Activated B cell treated with CpG ODN at 0.5 μM for 24 hours (primary cell): ENCODE data around the gene ARRDC1. TPM values are rescaled to one million over a fixed set of nuclear protein-coding genes. Genes with fewer than 3 reads are reported as not detected.
A peak's percentile ranks its signal among the peaks of the same experiment; 100 is the strongest.

Experiments
- ATAC-seq: fragments of 200-7000 bp; cut with Tn5 transposase; one replicate; pipeline ENCODE4 v1.10.0; 2021; ENCODE audit warnings: low read depth, mild to moderate bottlenecking, moderate library complexity
- CTCF ChIA-PET: fragments of 350-600 bp; sonication (Branson Sonifier 250); formaldehyde crosslinking; loops from one replicate; lab custom pipeline; 2021; ENCODE audit warnings: antibody characterized with exemption; lab: Charles Lee
- POLR2A ChIA-PET: fragments of 350-600 bp; sonication (Branson Sonifier 250); formaldehyde crosslinking; loops from one replicate; lab custom pipeline; 2021; ENCODE audit warnings: antibody characterized with exemption; lab: Charles Lee
- DNase-seq: peaks from one replicate; pipeline ENCODE4 v3.0.0; 2022
- H3K27ac Mint-ChIP-seq: one replicate; pipeline ENCODE4 v1.8.0; 2020; ENCODE audit warnings: mixed read lengths
- H3K27me3 Mint-ChIP-seq: one replicate; pipeline ENCODE4 v1.8.0; 2021; ENCODE audit warnings: mixed read lengths
- H3K36me3 Mint-ChIP-seq: one replicate; pipeline ENCODE4 v1.8.0; 2021; ENCODE audit warnings: low read depth, mixed read lengths
- H3K4me1 Mint-ChIP-seq: one replicate; pipeline ENCODE4 v1.8.0; 2021; ENCODE audit warnings: mixed read lengths
- H3K4me3 Mint-ChIP-seq: one replicate; pipeline ENCODE4 v1.8.0; 2020; ENCODE audit warnings: mild to moderate bottlenecking, mixed read lengths
- H3K9me3 Mint-ChIP-seq: one replicate; pipeline ENCODE4 v1.8.0; 2020; ENCODE audit warnings: mixed read lengths
- intact Hi-C: fragments of 100-400 bp; cut with micrococcal nuclease; formaldehyde crosslinking; loops from one replicate; pipeline ENCODE4 v1.15.1; 2024
- total RNA-seq: library from RNA; stranded (reverse); gene quantifications from 2 replicates; pipeline ENCODE4 v1.2.3, GENCODE V29; 2022
- TF ChIP-seq, protein P1 (sequence below): fragments of 200-600 bp; IDR thresholded peaks from one replicate; pipeline ENCODE4 v1.8.0; 2022; ENCODE audit warnings: antibody characterized with exemption, mild to moderate bottlenecking

The ARRDC1 gene
- total RNA-seq, 1 donor from 2014 or later = 58.3 TPM

DNA sequence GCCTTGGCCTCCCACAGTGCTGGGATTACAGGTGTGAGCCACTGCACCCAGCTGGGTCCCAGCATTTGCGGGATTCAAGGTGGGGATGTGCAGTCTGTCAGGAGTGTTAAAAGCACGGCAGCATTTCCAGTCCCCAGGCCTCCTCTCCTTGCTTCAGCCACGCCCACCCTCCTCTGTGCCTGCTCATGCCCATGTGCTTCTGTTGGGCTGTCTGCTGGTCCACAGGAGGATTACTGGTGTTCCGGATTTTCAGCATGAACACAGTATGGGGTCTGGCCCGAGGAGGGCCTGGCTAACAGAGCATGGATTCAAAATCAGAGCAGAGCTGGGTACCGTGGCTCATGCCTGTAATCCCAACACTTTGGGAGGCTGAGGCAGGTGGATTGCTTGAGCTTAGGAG lies 5.5 kb downstream of the ARRDC1 start:
- Mint-ChIP-seq H3K27ac (no peak overlapping the region), H3K4me1 (peaks cover 33% of the 10 kb centered on the region), H3K27me3 (no peaks in the 10 kb centered on the region), H3K9me3 (no peaks in the 10 kb centered on the region), H3K4me3 (no peak overlapping the region), H3K36me3 (peaks cover 15% of the 10 kb centered on the region)
- no peak for DNase-seq
- ChIA-PET CTCF (no interaction called here), POLR2A (interaction anchor here (0.7 kb wide), 1 partner anchor 183 kb away, joined by 4 read pairs; no protein-coding TSS in a partner anchor)
- intact Hi-C loops = no loop called here
- ATAC-seq = no peak
- TF ChIP-seq, protein P1, sequence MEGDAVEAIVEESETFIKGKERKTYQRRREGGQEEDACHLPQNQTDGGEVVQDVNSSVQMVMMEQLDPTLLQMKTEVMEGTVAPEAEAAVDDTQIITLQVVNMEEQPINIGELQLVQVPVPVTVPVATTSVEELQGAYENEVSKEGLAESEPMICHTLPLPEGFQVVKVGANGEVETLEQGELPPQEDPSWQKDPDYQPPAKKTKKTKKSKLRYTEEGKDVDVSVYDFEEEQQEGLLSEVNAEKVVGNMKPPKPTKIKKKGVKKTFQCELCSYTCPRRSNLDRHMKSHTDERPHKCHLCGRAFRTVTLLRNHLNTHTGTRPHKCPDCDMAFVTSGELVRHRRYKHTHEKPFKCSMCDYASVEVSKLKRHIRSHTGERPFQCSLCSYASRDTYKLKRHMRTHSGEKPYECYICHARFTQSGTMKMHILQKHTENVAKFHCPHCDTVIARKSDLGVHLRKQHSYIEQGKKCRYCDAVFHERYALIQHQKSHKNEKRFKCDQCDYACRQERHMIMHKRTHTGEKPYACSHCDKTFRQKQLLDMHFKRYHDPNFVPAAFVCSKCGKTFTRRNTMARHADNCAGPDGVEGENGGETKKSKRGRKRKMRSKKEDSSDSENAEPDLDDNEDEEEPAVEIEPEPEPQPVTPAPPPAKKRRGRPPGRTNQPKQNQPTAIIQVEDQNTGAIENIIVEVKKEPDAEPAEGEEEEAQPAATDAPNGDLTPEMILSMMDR = no peak

DNA sequence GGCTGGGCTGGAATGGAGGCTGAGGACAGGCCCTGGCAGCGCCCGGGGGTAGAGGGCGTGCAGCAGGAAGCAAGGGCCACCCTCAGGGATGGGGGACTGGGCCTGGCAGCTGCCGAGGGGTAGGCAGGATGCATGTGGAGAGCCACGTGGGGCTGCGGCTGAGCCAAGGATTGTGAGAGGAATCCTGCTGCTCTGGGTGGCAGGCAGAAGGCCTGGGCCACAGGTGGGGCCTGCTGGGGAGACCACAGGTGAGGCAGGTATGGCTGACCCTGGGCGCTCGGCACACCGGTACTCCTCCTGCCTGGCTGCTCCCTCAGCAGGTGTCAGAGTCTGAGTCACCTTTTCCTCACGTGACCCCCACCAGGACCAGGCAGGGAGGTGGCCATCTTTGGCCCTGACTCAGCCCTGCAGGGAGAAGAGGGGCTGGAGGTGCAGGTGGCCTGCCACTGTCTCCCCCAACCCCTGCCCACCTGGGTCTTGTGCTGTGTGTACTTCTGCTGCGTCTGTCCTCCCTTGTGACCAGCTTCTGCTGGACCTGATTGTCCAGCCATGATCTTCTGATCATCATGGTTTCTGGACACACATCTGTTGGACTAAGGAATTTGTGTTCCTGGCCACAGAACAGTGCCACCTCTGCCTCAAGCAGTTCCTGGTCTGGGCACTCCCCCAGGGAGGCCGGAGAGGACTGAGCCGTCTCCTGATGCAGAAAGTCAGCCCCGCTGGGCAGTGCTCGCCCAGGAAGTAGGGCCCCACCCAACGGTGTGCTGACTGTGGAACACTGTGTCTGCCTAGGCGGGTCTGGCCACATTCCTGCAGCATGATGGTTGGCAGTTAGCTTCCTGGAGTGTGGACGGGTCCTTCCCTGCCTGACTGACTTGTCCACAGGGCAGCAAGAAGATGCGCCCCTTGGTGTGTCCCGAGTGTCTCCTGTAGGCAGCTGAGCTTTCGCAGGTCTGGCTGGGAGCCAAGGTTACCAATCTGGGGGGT lies 6.4 kb downstream of the ARRDC1 start:
- no peaks in the 10 kb centered on the region for H3K9me3 Mint-ChIP-seq
- H3K4me3 Mint-ChIP-seq = no peak overlapping the region
- no peak for DNase-seq
- intact Hi-C loops = no loop called here
- H3K4me1 Mint-ChIP-seq = peaks cover 31% of the 10 kb centered on the region
- no peaks in the 10 kb centered on the region for H3K27me3 Mint-ChIP-seq
- POLR2A ChIA-PET = no interaction called here
- CTCF ChIA-PET = no interaction called here
- peaks cover 16% of the 10 kb centered on the region for H3K36me3 Mint-ChIP-seq
- TF ChIP-seq, protein P1 = no peak
- H3K27ac Mint-ChIP-seq = peak overlapping the region; percentile 59
- peak; percentile 68 for ATAC-seq

DNA sequence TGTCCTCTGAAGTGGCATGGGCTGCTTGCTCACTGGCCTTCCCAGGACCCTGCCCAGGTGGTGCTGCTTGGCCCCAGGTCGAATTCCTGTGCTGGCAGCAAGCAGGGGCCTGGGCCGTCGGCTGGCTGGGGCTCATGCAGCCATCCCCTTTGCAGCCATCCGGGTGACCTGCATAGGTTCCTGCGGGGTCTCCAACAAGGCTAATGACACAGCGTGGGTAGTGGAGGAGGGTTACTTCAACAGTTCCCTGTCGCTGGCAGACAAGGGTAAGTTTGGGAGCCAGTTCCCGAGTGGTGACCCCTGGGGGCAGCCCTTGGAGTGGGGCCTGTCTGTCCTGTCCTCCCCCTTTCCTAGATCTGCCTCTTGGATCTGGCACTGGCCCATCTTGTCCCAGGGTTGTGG lies 7.3 kb downstream of the ARRDC1 start:
- H3K4me3 Mint-ChIP-seq = no peak overlapping the region

DNA sequence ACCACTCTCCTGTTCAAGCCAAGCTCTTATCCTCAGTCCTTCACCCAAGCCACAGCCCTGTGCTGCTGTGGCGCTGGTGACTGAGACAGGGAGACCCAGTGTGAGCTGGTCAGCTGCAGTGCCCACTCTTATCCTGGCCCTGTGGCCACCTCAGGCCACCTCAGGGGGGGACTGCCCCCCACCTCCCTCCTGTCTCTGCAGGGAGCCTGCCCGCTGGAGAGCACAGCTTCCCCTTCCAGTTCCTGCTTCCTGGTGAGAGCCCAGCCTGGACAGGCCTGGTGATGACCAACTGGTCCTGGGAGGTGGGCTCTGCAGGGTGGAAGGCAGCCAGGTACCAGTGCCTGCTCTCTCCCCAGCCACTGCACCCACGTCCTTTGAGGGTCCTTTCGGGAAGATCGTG lies 7.8 kb downstream of the ARRDC1 start:
- ChIA-PET POLR2A (interaction anchor here (0.6 kb wide), 1 partner anchor 9 kb away, joined by 3 read pairs; no protein-coding TSS in a partner anchor), CTCF (no interaction called here)
- H3K36me3 Mint-ChIP-seq = peaks cover 16% of the 10 kb centered on the region
- ATAC-seq (no peak), DNase-seq (no peak)
- H3K4me1 Mint-ChIP-seq = peaks cover 33% of the 10 kb centered on the region
- no peaks in the 10 kb centered on the region for H3K27me3 Mint-ChIP-seq
- intact Hi-C loops = no loop called here
- no peak overlapping the region for H3K4me3 Mint-ChIP-seq
- no peaks in the 10 kb centered on the region for H3K9me3 Mint-ChIP-seq
- H3K27ac Mint-ChIP-seq = no peak overlapping the region
- TF ChIP-seq, protein P1 = no peak

More for the DNA sequence above, 7.3 kb downstream of the ARRDC1 start:
- ATAC-seq (no peak), DNase-seq (no peak)
- ChIA-PET CTCF (no interaction called here), POLR2A (no interaction called here)
- intact Hi-C loops = no loop called here
- H3K9me3 Mint-ChIP-seq = no peaks in the 10 kb centered on the region
- no peaks in the 10 kb centered on the region for H3K27me3 Mint-ChIP-seq
- peaks cover 16% of the 10 kb centered on the region for H3K36me3 Mint-ChIP-seq
- TF ChIP-seq, protein P1 = no peak
- peaks cover 30% of the 10 kb centered on the region for H3K4me1 Mint-ChIP-seq
- H3K27ac Mint-ChIP-seq = no peak overlapping the region

DNA sequence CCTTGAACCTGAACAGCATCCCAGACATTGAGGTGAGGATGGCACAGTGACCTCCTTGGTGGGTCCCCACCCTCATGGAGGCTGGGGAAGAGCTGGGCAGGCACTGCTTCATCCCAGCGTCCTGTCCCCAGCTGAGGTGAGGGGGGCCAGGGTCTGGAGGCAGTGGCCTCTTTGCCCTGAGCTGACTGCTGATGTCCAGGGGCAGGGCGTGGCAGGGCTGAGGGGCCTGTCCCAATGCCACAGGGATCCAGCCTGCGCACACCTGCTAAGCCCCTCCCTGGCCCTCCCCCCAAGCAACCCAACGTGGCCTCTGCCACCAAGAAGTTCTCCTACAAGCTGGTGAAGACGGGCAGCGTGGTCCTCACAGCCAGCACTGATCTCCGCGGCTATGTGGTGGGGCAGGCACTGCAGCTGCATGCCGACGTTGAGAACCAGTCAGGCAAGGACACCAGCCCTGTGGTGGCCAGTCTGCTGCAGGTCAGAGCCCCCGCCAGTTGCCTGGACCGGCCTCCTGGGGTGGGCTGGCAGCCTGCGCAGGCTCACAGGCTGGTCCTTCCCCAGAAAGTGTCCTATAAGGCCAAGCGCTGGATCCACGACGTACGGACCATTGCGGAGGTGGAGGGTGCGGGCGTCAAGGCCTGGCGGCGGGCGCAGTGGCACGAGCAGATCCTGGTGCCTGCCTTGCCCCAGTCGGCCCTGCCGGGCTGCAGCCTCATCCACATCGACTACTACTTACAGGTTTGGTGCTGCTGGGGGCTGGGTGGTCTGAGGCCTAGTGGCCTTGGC lies 8.4 kb downstream of the ARRDC1 start:
- no peaks in the 10 kb centered on the region for H3K27me3 Mint-ChIP-seq

More for the DNA sequence above, 8.4 kb downstream of the ARRDC1 start:
- intact Hi-C loops = no loop called here
- ChIA-PET CTCF (no interaction called here), POLR2A (interaction anchor here (0.6 kb wide), 1 partner anchor 8 kb away, joined by 3 read pairs; no protein-coding TSS in a partner anchor)
- Mint-ChIP-seq H3K27ac (no peak overlapping the region), H3K4me1 (peaks cover 30% of the 10 kb centered on the region), H3K9me3 (no peaks in the 10 kb centered on the region), H3K36me3 (peaks cover 16% of the 10 kb centered on the region), H3K4me3 (no peak overlapping the region)
- DNase-seq = no peak
- ATAC-seq = no peak
- TF ChIP-seq, protein P1 = no peak
